OCI-LY1 (cell line): ENCODE measurements around the gene INSM1.

Source experiments
- H2AFZ ChIP-seq: fragments of 200-600 bp; sonication (generic), shearing (Covaris generic); 2 replicates; pipeline ENCODE4 v1.6.0; 2014; ENCODE audit warnings: antibody characterized with exemption, mild to moderate bottlenecking, low read length
- H3F3A ChIP-seq: fragments of 200-600 bp; sonication (generic), shearing (Covaris generic); 2 replicates; pipeline ENCODE4 v1.6.0; 2014; ENCODE audit warnings: mild to moderate bottlenecking, antibody characterized with exemption, low read length, moderate library complexity; ENCODE audit not compliant: insufficient read depth
- H3K27ac ChIP-seq: fragments of 200-600 bp; sonication (generic); 2 replicates; pipeline ENCODE4 v1.5.1; 2014; ENCODE audit warnings: low read length, mixed run types, mild to moderate bottlenecking, low read depth; ENCODE audit not compliant: poor library complexity, severe bottlenecking
- H3K27me3 ChIP-seq: fragments of 200-600 bp; sonication (generic); 2 replicates; pipeline ENCODE4 v1.6.0; 2014; ENCODE audit warnings: antibody characterized with exemption, mild to moderate bottlenecking, low read length, moderate library complexity; ENCODE audit not compliant: insufficient read depth
- H3K36me3 ChIP-seq: fragments of 200-600 bp; sonication (generic); 2 replicates; pipeline ENCODE4 v1.6.1; 2014; ENCODE audit warnings: mild to moderate bottlenecking, antibody characterized with exemption, low read length, moderate library complexity, mixed read lengths; ENCODE audit not compliant: insufficient read depth
- H3K4me1 ChIP-seq: fragments of 200-600 bp; sonication (generic); 2 replicates; pipeline ENCODE4 v1.5.1; 2014; ENCODE audit warnings: mild to moderate bottlenecking, low read length, moderate library complexity; ENCODE audit not compliant: insufficient read depth, severe bottlenecking
- H3K4me2 ChIP-seq: fragments of 200-600 bp; sonication (generic), shearing (Covaris generic); 2 replicates; pipeline ENCODE4 v1.6.1; 2014; ENCODE audit warnings: low read length
- H3K4me3 ChIP-seq: fragments of 200-600 bp; sonication (generic); 2 replicates; pipeline ENCODE4 v1.5.1; 2014; ENCODE audit warnings: low read length, low read depth, mild to moderate bottlenecking, mixed read lengths; ENCODE audit not compliant: poor library complexity, severe bottlenecking
- H3K79me2 ChIP-seq: fragments of 200-600 bp; shearing (Covaris generic); 2 replicates; pipeline ENCODE4 v1.6.1; 2016; ENCODE audit warnings: mixed run types, low read length, mixed read lengths; ENCODE audit not compliant: insufficient read depth
- H3K9ac ChIP-seq: fragments of 200-600 bp; sonication (generic), shearing (Covaris generic); 2 replicates; pipeline ENCODE4 v1.6.1; 2014; ENCODE audit warnings: mild to moderate bottlenecking, low read length, mixed read lengths
- H3K9me2 ChIP-seq: fragments of 200-600 bp; sonication (generic), shearing (Covaris generic); 2 replicates; pipeline ENCODE4 v1.6.1; 2014; ENCODE audit warnings: low read depth, mild to moderate bottlenecking, low read length, mixed read lengths
- H3K9me3 ChIP-seq: fragments of 200-600 bp; shearing (Covaris generic); 2 replicates; pipeline ENCODE4 v1.6.1; 2014; ENCODE audit warnings: low read length, mixed read lengths
- H4K20me1 ChIP-seq: fragments of 200-600 bp; sonication (generic), shearing (Covaris generic); 2 replicates; pipeline ENCODE4 v1.6.0; 2016; ENCODE audit warnings: mild to moderate bottlenecking, low read length; ENCODE audit not compliant: insufficient read depth
- EZH2 ChIP-seq: fragments of 200-600 bp; sonication (generic), shearing (Covaris generic); IDR thresholded peaks from 2 replicates; pipeline ENCODE4 v1.8.0; 2017; ENCODE audit warnings: borderline replicate concordance, mixed run types, mild to moderate bottlenecking, antibody characterized with exemption, low read length, moderate library complexity, mixed read lengths
- TF ChIP-seq, protein P1 (sequence below): fragments of 200-600 bp; sonication (generic), shearing (Covaris generic); IDR thresholded peaks from 2 replicates; pipeline ENCODE4 v1.5.1; 2017; ENCODE audit warnings: mild to moderate bottlenecking, antibody characterized with exemption, low read length, moderate library complexity, mixed read lengths

Gene INSM1

DNA sequence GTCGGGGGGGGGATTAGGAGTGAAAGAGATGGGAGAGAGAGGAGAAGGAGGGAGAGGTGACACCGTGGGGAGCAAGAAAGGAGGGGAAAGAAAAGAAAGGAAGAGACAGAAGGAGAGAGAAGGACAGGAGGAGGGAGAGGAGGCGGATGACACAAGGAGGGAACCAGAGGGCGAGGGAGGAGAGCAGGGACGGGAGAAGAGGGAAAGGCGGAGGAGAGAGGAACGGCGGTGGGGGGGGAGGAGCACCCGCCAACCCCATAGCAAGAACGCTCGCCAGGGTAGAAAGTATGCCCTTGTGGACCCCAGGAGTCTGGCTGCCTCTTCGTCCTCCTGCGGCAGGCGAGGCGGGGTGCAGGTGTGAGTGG is 4.5 kb upstream of the INSM1 start:
- Histone ChIP-seq H3K9ac (no peak overlapping the region), H3K79me2 (no peaks in the 10 kb centered on the region), H3K9me3 (no peaks in the 10 kb centered on the region), H3K9me2 (no peaks in the 10 kb centered on the region), H3K4me3 (no peak overlapping the region), H3K27ac (no peak overlapping the region), H3K36me3 (no peaks in the 10 kb centered on the region), H3K4me1 (no peaks in the 10 kb centered on the region), H3F3A (no peaks in the 10 kb centered on the region), H3K27me3 (no peaks in the 10 kb centered on the region), H3K4me2 (no peak overlapping the region), H2AFZ (no peak overlapping the region), H4K20me1 (no peaks in the 10 kb centered on the region)
- TF ChIP-seq EZH2: no peak
- TF ChIP-seq, protein P1, sequence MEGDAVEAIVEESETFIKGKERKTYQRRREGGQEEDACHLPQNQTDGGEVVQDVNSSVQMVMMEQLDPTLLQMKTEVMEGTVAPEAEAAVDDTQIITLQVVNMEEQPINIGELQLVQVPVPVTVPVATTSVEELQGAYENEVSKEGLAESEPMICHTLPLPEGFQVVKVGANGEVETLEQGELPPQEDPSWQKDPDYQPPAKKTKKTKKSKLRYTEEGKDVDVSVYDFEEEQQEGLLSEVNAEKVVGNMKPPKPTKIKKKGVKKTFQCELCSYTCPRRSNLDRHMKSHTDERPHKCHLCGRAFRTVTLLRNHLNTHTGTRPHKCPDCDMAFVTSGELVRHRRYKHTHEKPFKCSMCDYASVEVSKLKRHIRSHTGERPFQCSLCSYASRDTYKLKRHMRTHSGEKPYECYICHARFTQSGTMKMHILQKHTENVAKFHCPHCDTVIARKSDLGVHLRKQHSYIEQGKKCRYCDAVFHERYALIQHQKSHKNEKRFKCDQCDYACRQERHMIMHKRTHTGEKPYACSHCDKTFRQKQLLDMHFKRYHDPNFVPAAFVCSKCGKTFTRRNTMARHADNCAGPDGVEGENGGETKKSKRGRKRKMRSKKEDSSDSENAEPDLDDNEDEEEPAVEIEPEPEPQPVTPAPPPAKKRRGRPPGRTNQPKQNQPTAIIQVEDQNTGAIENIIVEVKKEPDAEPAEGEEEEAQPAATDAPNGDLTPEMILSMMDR: no peak

DNA sequence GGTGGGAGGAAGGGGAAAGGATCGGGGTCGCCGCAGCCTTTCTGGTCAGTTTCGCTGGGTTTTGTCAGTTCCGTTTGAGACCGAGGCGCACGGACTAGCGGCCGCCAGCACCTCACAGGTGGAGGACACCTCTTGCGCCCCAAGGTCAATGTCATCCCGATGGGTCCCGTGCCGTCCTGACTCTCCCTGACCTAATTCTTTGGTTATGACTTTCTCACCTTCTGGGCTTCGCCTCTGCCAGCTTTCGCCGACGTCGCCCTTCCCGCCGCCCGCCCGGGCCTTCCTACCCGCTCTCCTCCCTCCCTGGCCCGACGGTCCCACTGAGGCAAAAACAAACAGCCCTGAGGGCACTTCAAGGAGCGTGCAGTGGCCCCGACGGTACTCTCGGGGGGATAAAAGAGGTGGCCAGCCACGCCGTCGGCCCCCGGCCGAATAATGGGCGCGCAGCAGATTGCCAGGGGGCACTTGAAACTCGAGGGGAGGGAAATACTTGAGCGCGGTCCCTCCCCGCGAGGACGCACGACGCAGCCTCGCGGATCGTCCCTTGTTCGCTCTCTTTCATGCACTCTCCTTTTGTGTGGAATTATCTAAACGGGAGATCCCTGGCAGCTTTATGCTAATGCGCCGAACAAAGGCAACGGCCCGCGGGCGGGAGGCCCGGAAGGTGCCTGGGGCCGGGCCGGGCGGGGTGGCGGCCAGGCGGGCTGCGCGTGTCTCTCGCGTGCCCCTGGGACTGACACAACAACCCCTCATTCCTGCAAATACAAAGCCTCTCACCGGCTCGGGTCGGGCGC is 3.9 kb upstream of the INSM1 start:
- H4K20me1 ChIP-seq: no peaks in the 10 kb centered on the region
- no peaks in the 10 kb centered on the region for H3K36me3 ChIP-seq
- H3K27me3 ChIP-seq: no peaks in the 10 kb centered on the region
- H3F3A ChIP-seq: no peaks in the 10 kb centered on the region
- H3K4me3 ChIP-seq: no peak overlapping the region
- no peaks in the 10 kb centered on the region for H3K79me2 ChIP-seq
- no peak overlapping the region for H3K4me2 ChIP-seq
- no peaks in the 10 kb centered on the region for H3K9me2 ChIP-seq
- H3K9ac ChIP-seq: no peak overlapping the region
- no peak overlapping the region for H3K27ac ChIP-seq
- TF ChIP-seq, protein P1: no peak
- TF ChIP-seq EZH2: no peak
- H3K9me3 ChIP-seq: no peaks in the 10 kb centered on the region
- no peaks in the 10 kb centered on the region for H3K4me1 ChIP-seq
- H2AFZ ChIP-seq: no peak overlapping the region

DNA sequence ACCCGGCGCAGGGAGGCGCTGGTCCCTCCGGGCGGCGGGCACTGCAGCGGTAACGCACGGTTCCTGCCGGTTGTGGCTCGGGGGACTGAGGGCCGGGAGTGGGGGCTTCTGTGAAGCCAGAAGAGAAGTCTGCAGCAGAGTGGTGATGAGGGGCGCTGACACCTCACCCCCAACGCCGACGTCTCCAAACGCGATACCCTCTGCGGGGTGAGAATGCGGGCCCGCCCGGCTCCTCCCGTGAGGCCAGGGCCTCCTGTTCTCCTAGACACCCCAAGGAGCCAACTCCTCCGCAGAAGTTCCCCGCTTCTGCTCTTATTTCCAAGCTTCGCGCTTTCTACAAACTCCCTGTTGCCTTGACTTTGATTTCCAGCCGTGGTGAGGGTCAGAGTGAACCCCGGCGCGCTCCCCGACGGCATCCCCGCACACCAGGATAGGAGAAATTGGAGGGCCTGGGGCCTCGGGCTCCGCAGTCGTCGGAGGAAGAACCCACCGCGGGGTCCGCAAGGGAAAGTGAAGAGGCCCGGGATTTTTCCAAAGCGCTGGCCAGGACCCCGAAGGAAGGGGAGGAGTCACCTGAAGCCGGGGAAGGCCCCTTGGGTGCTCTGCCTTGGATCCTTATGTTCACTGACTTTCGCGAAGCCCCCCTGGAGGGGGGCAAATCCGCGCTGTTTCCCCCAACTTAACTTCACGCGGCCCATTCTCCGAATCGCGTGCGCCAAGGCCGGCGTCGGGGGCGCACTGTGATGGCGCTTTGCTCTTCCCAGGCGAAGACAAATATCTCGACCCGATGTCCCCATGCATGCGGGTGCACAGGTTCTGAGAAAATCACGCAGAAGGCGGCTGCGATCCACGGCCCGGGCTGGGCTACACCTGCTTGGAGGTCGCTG is 3.1 kb upstream of the INSM1 start:
- Histone ChIP-seq H3K9me2 (no peaks in the 10 kb centered on the region), H3K27me3 (no peaks in the 10 kb centered on the region), H3K4me2 (no peak overlapping the region), H3K4me1 (no peaks in the 10 kb centered on the region), H2AFZ (no peak overlapping the region), H3F3A (no peaks in the 10 kb centered on the region), H3K9ac (no peak overlapping the region), H3K79me2 (no peaks in the 10 kb centered on the region), H3K36me3 (no peaks in the 10 kb centered on the region), H4K20me1 (no peaks in the 10 kb centered on the region), H3K27ac (no peak overlapping the region), H3K4me3 (no peak overlapping the region), H3K9me3 (no peaks in the 10 kb centered on the region)
- TF ChIP-seq, protein P1: no peak
- TF ChIP-seq EZH2: no peak
